ENCODE data around the gene RERE.

Gene RERE

GRCh38 chr1:8689431-8690252, 127.8 kb downstream of the RERE start:
- DNase-seq (ENCODE audit: low read depth, low spot score): no peak

GRCh38 chr1:8687538-8687937, 129.9 kb downstream of the RERE start:
- DNase-seq (ENCODE audit: low read depth, low spot score): no peak

GRCh38 chr1:8687039-8687438, 130.4 kb downstream of the RERE start:
- no peak for DNase-seq (ENCODE audit: low read depth, low spot score)

DNA sequence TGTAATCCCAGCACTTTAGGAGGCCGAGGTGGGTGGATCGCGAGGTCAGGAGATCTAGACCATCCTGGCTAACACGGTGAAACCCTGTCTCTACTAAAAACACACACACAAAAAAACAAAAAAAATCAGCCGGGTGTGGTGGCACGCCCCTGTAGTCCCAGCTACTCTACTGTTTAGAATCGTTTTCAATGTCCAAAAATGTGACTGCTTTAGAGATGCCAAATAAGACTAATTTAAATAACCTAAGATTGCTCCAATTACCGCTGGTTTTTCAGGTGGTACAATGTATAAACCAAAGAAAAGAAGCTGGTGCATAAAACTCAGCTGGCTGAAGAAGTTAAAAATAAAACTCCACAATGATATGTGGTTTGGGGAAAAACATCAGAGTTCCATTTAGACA, 132.0 kb downstream of the RERE start:
- DNase-seq (ENCODE audit: low read depth, low spot score): no peak

DNA sequence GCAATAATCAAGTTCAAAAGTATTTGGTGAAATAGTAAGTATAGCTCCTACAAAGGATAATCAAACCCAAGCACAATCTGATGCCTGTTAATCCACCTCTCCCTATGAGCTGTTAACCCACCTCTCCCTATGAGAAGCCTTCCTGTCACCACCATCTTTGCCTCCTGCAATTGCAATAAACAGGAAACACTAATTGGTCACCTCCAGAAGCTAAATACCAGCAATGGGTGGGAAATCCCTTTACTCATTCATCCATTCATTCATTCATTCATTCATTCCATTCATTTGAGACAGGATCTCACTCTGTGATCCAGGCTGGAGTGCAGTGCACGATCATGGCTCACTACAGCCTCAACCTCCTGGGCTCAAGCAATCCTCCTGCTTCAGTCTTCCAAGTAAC, 132.8 kb downstream of the RERE start:
- DNase-seq (ENCODE audit: low read depth, low spot score): no peak

- DNase-seq (ENCODE audit: low read depth, low spot score): no peak
These were observed 134.9 kb downstream of the RERE start for GRCh38 chr1:8682573-8682972.

GRCh38 chr1:8681911-8682310, 135.5 kb downstream of the RERE start:
- DNase-seq (ENCODE audit: low read depth, low spot score): no peak

- DNase-seq (ENCODE audit: low read depth, low spot score): no peak
These were observed 136.5 kb downstream of the RERE start for GRCh38 chr1:8680664-8681650.

DNA sequence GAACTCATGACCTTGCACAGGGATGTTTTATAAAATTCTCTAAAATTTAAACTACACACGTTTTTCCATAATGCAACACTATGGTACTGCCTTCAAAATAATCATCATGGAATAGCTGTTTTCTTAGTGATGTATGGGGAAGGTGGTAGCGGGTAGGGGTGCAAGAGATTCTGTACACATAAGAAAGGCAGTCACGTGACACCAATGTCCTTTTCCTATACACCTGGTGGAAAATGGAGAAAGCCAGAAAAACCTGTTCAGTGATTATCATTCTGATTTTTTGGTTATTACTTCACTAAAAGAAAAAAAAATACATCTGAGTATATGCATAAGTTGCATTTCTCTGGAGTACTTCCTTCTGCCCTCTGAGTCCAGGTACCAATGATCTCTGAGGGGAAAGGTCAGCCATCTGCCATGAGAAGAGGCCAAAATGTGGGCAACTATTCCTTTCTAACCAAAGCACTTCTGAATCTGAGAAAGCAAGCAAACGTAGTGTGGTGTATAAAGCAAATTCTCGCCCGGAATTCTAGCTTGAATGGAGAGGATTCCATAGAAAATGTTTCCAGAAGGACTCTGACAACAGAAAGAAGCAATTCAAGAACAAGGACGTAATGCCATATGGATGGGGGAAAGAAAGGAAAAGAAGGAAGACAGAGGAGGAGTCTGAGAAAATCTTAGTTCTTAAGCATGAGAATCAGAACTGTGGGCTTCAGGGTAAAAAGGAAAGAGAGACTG, 137.3 kb downstream of the RERE start:
- DNase-seq (ENCODE audit: low read depth, low spot score): no peak

DNA sequence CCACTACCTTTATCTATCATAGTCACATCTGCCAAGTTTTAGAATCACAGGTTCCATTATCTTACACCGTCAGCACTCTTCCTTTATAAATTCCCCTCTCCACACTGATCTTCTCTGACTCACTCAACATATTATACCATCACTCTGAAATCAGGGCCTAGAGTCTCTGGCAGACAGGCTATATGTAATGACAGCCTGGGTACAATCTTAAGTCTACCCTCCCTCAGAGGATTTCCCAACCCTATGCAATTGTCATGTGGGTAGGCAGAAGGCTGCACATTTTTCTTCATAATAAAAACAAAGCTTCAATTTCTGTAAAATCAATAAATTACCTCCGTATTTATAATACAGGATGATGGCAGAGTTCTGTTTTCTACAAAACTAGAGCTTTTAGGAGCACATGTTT, 138.0 kb downstream of the RERE start:
- no peak for DNase-seq (ENCODE audit: low read depth, low spot score)

DNA sequence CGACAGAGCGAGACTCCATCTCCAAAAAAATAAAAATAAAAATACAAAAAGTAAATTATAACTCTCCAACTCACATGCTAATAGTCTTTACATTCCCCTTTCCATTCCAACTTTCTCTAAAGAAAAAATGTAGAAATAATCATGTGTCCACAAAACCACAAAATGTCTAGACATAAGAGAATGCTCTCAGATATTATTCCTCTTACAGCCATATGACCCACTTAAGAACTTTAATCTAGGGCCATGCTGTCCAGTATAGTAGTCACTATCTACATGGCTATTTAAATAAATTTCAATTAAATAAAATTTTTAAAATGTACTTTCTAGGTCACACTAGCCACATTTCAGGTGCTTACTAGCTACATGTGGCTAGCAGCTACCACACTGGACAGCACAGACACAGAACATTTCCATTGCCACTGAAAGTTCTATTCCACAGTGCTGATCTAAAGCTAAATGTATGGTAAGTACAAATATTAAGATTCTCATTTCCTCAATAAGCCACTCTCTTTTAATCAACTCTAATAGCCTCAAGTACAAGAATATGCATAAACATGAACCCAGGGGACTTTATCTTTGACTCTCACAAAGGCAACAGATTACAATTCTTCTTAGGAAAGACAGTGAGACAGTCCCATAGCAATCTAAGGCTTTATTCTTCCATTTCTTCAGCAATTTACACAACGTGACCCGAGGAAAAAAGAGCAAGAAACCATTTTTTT, 138.6 kb downstream of the RERE start:
- DNase-seq (ENCODE audit: low read depth, low spot score): no peak

- no peak for DNase-seq (ENCODE audit: low read depth, low spot score)
These were observed 139.7 kb downstream of the RERE start for GRCh38 chr1:8677782-8678181.

DNA sequence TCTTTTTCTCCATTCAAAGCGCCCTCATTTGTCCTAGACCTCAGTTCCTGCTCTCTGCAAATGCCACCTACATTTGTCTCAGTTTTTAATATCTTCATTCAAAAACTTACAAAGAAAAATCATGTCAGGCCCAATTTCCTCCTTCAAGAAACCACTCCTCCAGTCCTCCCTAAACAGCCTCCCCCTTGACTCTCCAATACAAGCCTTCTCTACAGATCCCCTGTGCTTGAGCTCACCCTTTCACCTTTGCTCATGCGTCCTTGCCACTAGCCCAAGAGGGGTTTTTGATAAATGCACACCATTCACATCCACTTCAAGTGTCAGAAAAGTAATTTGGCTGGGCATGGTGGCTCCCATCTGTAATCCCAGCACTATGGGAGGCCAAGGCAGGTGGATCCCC, 140.6 kb downstream of the RERE start:
- no peak for DNase-seq (ENCODE audit: low read depth, low spot score)

- DNase-seq (ENCODE audit: low read depth, low spot score): no peak
These were observed 141.4 kb downstream of the RERE start for GRCh38 chr1:8676072-8676471.

GRCh38 chr1:8674912-8675311, 142.5 kb downstream of the RERE start:
- DNase-seq (ENCODE audit: low read depth, low spot score): no peak

DNA sequence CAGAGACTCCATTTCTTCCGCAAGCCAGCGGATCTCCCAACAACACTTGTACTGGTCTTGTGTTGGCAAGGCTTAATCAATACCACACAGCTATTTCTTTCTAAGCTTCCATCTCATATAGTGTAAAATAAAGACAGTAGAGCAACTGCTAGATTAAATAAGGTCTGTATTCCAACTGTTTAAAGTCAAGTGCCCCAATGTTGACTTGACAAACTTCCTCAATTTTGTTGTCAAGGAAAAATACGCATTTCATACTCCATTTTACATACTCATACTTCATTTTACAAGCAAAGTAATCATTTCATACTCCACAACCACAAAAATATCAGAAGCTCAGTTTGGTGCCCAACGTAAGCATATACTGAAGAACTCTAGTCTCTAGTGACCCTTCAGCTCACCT, 143.0 kb downstream of the RERE start:
- no peak for DNase-seq (ENCODE audit: low read depth, low spot score)

GRCh38 chr1:8671306-8671917, 146.0 kb downstream of the RERE start:
- DNase-seq (ENCODE audit: low read depth, low spot score): no peak

DNA sequence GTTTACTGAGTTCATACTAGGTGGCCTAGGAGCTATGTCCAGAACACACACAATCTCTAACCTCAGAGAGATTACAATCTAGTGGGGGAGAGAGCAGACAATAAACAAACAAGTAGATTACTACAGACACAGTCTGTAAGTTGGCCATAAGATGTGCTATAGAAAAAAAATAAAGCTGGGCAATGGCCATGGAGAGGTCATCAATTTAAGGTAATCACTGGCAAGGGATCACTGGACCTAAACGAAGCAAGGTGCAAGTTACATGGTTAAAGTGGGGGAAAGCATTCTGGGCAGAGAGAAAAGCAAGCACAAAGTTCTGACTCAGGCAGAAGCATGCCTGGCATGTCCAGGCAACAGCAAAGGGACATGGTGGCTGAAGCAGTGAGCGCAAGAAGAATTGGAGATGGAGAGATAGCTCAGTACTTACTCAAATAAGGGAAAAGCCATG, 147.0 kb downstream of the RERE start:
- DNase-seq (ENCODE audit: low read depth, low spot score): no peak

DNA sequence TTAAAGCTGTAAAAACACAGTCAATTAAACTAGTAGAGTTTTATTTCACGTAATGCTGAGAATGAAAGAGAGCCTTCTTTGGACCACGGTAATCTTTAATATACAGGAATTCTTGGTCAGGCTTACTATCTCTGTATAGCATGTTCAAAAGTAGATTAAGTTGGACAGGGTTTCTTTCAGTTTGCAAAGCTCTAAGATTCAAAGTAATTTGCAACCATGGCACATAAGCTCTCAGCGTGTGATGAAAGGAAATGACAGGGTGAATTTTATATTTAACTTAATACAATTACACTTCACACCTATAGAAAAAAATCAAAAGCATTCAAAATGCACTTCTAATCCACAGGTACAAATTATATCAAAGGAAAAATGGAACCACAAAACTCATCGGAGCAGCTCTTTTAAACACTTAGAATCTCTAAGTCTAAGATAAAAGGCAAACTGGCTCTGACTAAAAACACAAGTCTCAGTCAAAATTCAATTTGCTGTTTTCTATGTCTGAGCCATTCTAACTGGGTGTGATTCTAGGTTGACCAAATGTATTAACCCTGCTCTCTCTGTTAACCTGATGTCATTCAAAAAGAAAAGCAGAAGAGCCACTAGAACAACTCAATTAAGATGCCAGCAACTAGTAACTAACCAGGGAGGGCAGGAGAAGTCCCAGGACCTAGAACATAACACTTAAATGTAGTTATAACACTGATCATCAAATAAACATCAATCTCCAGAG, 147.7 kb downstream of the RERE start:
- DNase-seq (ENCODE audit: low read depth, low spot score): no peak

Data from iPS DF 19.7 (cell line).